Brain microvascular endothelial cell (primary cell): ENCODE measurements around the gene PPP1R3E.
A peak's percentile ranks its signal among the peaks of the same experiment; 100 is the strongest.

Source experiments
- DNase-seq: peaks from one replicate; pipeline ENCODE4 v3.0.0-alpha.2; 2020
- H3K27ac ChIP-seq: fragments of 250-450 bp; sonication (Bioruptor Pico); 2 replicates; pipeline ENCODE4 v1.5.1; 2020; ENCODE audit warnings: mild to moderate bottlenecking, moderate library complexity
- H3K27me3 ChIP-seq: fragments of 250-450 bp; sonication (Bioruptor Pico); replicated peaks from 2 replicates; pipeline ENCODE4 v1.5.1; 2020; ENCODE audit warnings: mild to moderate bottlenecking
- H3K36me3 ChIP-seq: fragments of 250-450 bp; sonication (Bioruptor Pico); replicated peaks from 2 replicates; pipeline ENCODE4 v1.5.1; 2020; ENCODE audit warnings: mild to moderate bottlenecking
- H3K4me3 ChIP-seq: 2 replicates; pipeline ENCODE4 v1.5.1; 2011; ENCODE audit warnings: low read depth, mild to moderate bottlenecking, control low read depth, low read length, moderate library complexity
- CTCF ChIP-seq: IDR thresholded peaks from 2 replicates; pipeline ENCODE4 v1.5.1; 2011; ENCODE audit warnings: low read depth, mild to moderate bottlenecking, moderate library complexity, low read length, control low read depth, inconsistent platforms; ENCODE audit errors: missing control alignments
- in situ Hi-C: cut with HindIII; loops from 2 replicates; pipeline ENCODE4 v1.10.0; 2017; ENCODE audit warnings: low sequenced_read_pairs, low pct_ligation_motif_present

The PPP1R3E gene

GRCh38 chr14:23306412-23307145, 3.9 kb upstream of the PPP1R3E start, which contains the start of gene BCL2L2:
BCL2L2 (plus strand) TSS chr14:23306833; CDS start chr14:23307768, 935 bp downstream.
- Histone ChIP-seq H3K36me3 (peaks cover 27% of the 10 kb centered on the region), H3K27me3 (no peaks in the 10 kb centered on the region), H3K4me3 (peak within 1 kb of the TSS; percentile 92), H3K27ac (peak within 1 kb of the TSS; percentile 86)
- in situ Hi-C loops = no loop called here
- TF ChIP-seq CTCF = no peak
- DNase-seq = peak; percentile 87

- peak; percentile 15 for DNase-seq
- H3K36me3 ChIP-seq = no peaks in the 10 kb centered on the region
- no peaks in the 10 kb centered on the region for H3K27me3 ChIP-seq
- in situ Hi-C loops = no loop called here
- peak overlapping the region; percentile 33 for H3K27ac ChIP-seq
- no peak for TF ChIP-seq CTCF
- peak overlapping the region; percentile 68 for H3K4me3 ChIP-seq
Observed at GRCh38 chr14:23301969-23302289, 730 bp downstream of the PPP1R3E start.

GRCh38 chr14:23301288-23301968, 1.2 kb downstream of the PPP1R3E start:
- TF ChIP-seq CTCF = peak; percentile 65
- Histone ChIP-seq H3K27me3 (no peaks in the 10 kb centered on the region), H3K27ac (peak overlapping the region; percentile 96), H3K4me3 (peak overlapping the region; percentile 74), H3K36me3 (no peaks in the 10 kb centered on the region)
- in situ Hi-C loops = no loop called here
- DNase-seq = peak; percentile 96

GRCh38 chr14:23300687-23301223, 1.9 kb downstream of the PPP1R3E start:
- Histone ChIP-seq H3K36me3 (no peaks in the 10 kb centered on the region), H3K4me3 (peak overlapping the region; percentile 74), H3K27me3 (no peaks in the 10 kb centered on the region), H3K27ac (peak overlapping the region; percentile 96)
- TF ChIP-seq CTCF = no peak
- DNase-seq = peak; percentile 11
- in situ Hi-C loops = no loop called here

GRCh38 chr14:23299986-23300686, 2.5 kb downstream of the PPP1R3E start:
- Histone ChIP-seq H3K4me3 (peak overlapping the region; percentile 74), H3K27me3 (no peaks in the 10 kb centered on the region), H3K27ac (peak overlapping the region; percentile 96), H3K36me3 (no peaks in the 10 kb centered on the region)
- no peak for DNase-seq
- in situ Hi-C loops = no loop called here
- no peak for TF ChIP-seq CTCF
